Panc1 (cell line): ENCODE measurements around the gene BAZ2B. TPM values are rescaled to one million over a fixed set of nuclear protein-coding genes. Genes with fewer than 3 reads are reported as not detected.

Experiments used
- ATAC-seq: fragments of 200-7000 bp; cut with Tn5 transposase; 2 replicates; pipeline ENCODE4 v1.9.1; 2020; ENCODE audit warnings: mild to moderate bottlenecking, moderate library complexity
- BruUV-seq: library from RNA; stranded (reverse); fragments of 400-500 nt; replicated peaks from 2 replicates; lab custom pipeline; 2021; lab: Mats Ljungman, UMichigan
- CTCF ChIA-PET: fragments of 300-600 bp; sonication (Branson Sonifier 250); formaldehyde crosslinking; loops from one replicate; lab custom pipeline; 2022; ENCODE audit warnings: antibody characterized with exemption; lab: Charles Lee
- POLR2A ChIA-PET: fragments of 300-600 bp; sonication (Branson Sonifier 250); formaldehyde crosslinking; loops from one replicate; lab custom pipeline; 2022; ENCODE audit warnings: antibody characterized with exemption; lab: Charles Lee
- DNase-seq: peaks from one replicate; pipeline ENCODE4 v3.0.0-alpha.2; 2010; ENCODE audit warnings: low read depth, low spot score
- H3K27ac ChIP-seq: 2 replicates; pipeline ENCODE4 v1.5.1; 2011; ENCODE audit warnings: mild to moderate bottlenecking, low read length, inconsistent platforms
- H3K27me3 ChIP-seq: fragments of 200-500 bp; sonication (Bioruptor generic); 2 replicates; pipeline ENCODE4 v1.6.0; 2014; ENCODE audit warnings: low read length, inconsistent platforms; ENCODE audit not compliant: control insufficient read depth, insufficient read depth
- H3K36me3 ChIP-seq: fragments of 200-500 bp; sonication (Bioruptor generic); 2 replicates; pipeline ENCODE4 v1.5.1; 2014; ENCODE audit warnings: inconsistent platforms, mild to moderate bottlenecking, low read length, moderate library complexity; ENCODE audit not compliant: control insufficient read depth, insufficient read depth
- H3K4me1 ChIP-seq: 2 replicates; pipeline ENCODE4 v1.5.1; 2011; ENCODE audit warnings: inconsistent platforms, mild to moderate bottlenecking, low read length, moderate library complexity; ENCODE audit not compliant: control insufficient read depth, insufficient read depth
- H3K4me3 ChIP-seq, 2 experiments: 2 replicates each; pipeline ENCODE4 v1.5.1; 2011 to 2012; ENCODE audit warnings: low read depth in 2 of 2, low read length in 2 of 2, mild to moderate bottlenecking in 2 of 2, inconsistent platforms in 1 of 2, moderate library complexity in 1 of 2
- H3K9me3 ChIP-seq: fragments of 200-500 bp; sonication (Bioruptor generic); 2 replicates; pipeline ENCODE4 v1.5.1; 2014; ENCODE audit warnings: low read depth, mild to moderate bottlenecking, inconsistent platforms, low read length, moderate library complexity; ENCODE audit not compliant: control insufficient read depth, insufficient read depth
- POLR2AphosphoS5 ChIP-seq: IDR thresholded peaks from 2 replicates; pipeline ENCODE4 v1.6.1; 2012; ENCODE audit warnings: mild to moderate bottlenecking, low read depth, low read length, moderate library complexity
- REST ChIP-seq, 2 experiments: IDR thresholded peaks; 2 replicates each; pipeline ENCODE4 v1.6.1; 2011 to 2012; ENCODE audit warnings: low read depth in 2 of 2, control low read depth in 1 of 2, low read length in 1 of 2, mild to moderate bottlenecking in 1 of 2, moderate library complexity in 1 of 2; ENCODE audit not compliant: insufficient read depth in 1 of 2
- SIN3A ChIP-seq: IDR thresholded peaks from 2 replicates; pipeline ENCODE4 v1.6.1; 2012; ENCODE audit warnings: low read depth, mild to moderate bottlenecking, low read length, moderate library complexity, borderline replicate concordance; ENCODE audit not compliant: insufficient read depth
- TCF7L2 ChIP-seq: IDR thresholded peaks from 2 replicates; pipeline ENCODE4 v1.6.1; 2011; ENCODE audit warnings: mild to moderate bottlenecking, low read depth, low read length, inconsistent platforms
- in situ Hi-C: cut with HindIII; loops from 2 replicates; pipeline ENCODE4 v1.10.0; 2016; ENCODE audit warnings: low sequenced_read_pairs, low pct_unique_long_range_greater_than_20kb
- intact Hi-C: fragments of 100-400 bp; cut with micrococcal nuclease; formaldehyde crosslinking; loops from one replicate; pipeline ENCODE4 v1.10.0; 2022; ENCODE audit not compliant: unreplicated experiment
- total RNA-seq: library from RNA; stranded (reverse); gene quantifications from one replicate; pipeline ENCODE4 v1.2.1, GENCODE V29; 2021; ENCODE audit not compliant: unreplicated experiment
- TF ChIP-seq, protein P1 (sequence below): fragments of 450-650 bp; IDR thresholded peaks from 2 replicates; pipeline ENCODE4 v1.5.1; 2017; ENCODE audit warnings: mild to moderate bottlenecking

Gene BAZ2B
- total RNA-seq, 1 experiment from 2014 or later = 38.6 TPM

GRCh38 chr2:159589286-159589685 is 27.1 kb downstream of the BAZ2B start:
- intact Hi-C loops (no loop called here), in situ Hi-C loops (no loop called here)
- no peaks in the 10 kb centered on the region for H3K27me3 ChIP-seq
- no peak overlapping the region for H3K27ac ChIP-seq
- no peak for TF ChIP-seq REST (IDR thresholded peaks at IDR 0.05; ENCODE audit: insufficient read depth in 1 of 2, low read depth in 2 of 2, low read length in 1 of 2)
- TF ChIP-seq TCF7L2 = no peak
- no peak for TF ChIP-seq SIN3A
- TF ChIP-seq, protein P1, sequence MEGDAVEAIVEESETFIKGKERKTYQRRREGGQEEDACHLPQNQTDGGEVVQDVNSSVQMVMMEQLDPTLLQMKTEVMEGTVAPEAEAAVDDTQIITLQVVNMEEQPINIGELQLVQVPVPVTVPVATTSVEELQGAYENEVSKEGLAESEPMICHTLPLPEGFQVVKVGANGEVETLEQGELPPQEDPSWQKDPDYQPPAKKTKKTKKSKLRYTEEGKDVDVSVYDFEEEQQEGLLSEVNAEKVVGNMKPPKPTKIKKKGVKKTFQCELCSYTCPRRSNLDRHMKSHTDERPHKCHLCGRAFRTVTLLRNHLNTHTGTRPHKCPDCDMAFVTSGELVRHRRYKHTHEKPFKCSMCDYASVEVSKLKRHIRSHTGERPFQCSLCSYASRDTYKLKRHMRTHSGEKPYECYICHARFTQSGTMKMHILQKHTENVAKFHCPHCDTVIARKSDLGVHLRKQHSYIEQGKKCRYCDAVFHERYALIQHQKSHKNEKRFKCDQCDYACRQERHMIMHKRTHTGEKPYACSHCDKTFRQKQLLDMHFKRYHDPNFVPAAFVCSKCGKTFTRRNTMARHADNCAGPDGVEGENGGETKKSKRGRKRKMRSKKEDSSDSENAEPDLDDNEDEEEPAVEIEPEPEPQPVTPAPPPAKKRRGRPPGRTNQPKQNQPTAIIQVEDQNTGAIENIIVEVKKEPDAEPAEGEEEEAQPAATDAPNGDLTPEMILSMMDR = no peak
- TF ChIP-seq POLR2AphosphoS5 = no peak
- no peaks in the 10 kb centered on the region for H3K36me3 ChIP-seq
- H3K4me1 ChIP-seq = peaks cover 6% of the 10 kb centered on the region; the same call in 1 of the 2 replicates
- POLR2A ChIA-PET = interaction anchor here (0.7 kb wide), 1 partner anchor 25 kb away, joined by 3 read pairs; no protein-coding TSS in a partner anchor
- ATAC-seq (no peak), DNase-seq (no peak)
- H3K9me3 ChIP-seq = no peaks in the 10 kb centered on the region
- CTCF ChIA-PET = no interaction called here
- no TSS peak for BruUV-seq
- no peak overlapping the region for H3K4me3 ChIP-seq

DNA sequence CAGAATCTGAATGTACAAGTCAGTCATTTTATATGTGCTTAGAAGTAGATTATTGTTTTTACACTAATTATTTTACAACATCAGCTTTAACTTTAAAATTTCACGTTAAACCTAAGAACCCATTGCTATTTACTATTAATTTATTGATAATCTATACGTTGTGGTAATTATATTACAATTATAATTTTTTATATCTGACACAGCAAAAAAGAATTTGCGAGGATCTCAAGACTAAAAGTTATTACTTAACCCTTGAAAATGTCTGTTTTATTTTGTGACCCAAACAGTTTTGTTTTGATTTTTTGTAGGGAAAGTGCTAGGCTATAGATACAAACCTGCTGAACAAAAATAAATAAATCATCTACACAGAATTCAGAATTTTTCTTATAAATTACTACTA is 30.3 kb downstream of the BAZ2B start:
- H3K4me1 ChIP-seq = peaks cover under 1% of the 10 kb centered on the region; the same call in 1 of the 2 replicates
- DNase-seq (no peak), ATAC-seq (no peak)
- no peak overlapping the region for H3K27ac ChIP-seq
- ChIA-PET POLR2A (no interaction called here), CTCF (no interaction called here)
- no peaks in the 10 kb centered on the region for H3K36me3 ChIP-seq
- in situ Hi-C loops = no loop called here
- TF ChIP-seq, protein P1 = no peak
- no peak for TF ChIP-seq POLR2AphosphoS5
- no peaks in the 10 kb centered on the region for H3K9me3 ChIP-seq
- no peaks in the 10 kb centered on the region for H3K27me3 ChIP-seq
- no TSS peak for BruUV-seq
- intact Hi-C loops = no loop called here
- no peak overlapping the region for H3K4me3 ChIP-seq
